Cardiac fibroblast (primary cell): Measurements from ENCODE around the gene CASP8AP2.
"Not testable (repeated sequence)": the region's sequence is repeated elsewhere in the genome, so short reads cannot be mapped to it uniquely, and the experiment has no call there.

Experiments used
- DNase-seq, 2 donors: peaks; one replicate each; pipeline versions ENCODE4 v3.0.0 to v3.0.0-alpha.2; 2010; ENCODE audit warnings: low read depth in 2 of 2
- H3K4me3 ChIP-seq, 2 donors: replicated peaks in 1 of 2; 1 replicate in 1 of 2; 2 replicates in 1 of 2; pipeline ENCODE4 v1.5.1; 2011; ENCODE audit warnings: low read depth in 2 of 2, low read length in 2 of 2, mild to moderate bottlenecking in 2 of 2, moderate library complexity in 1 of 2
- TF ChIP-seq, protein P1 (sequence below): IDR thresholded peaks from one replicate; pipeline ENCODE4 v1.5.1; 2011; ENCODE audit warnings: low read depth, mild to moderate bottlenecking, low read length, inconsistent platforms

Gene CASP8AP2

DNA sequence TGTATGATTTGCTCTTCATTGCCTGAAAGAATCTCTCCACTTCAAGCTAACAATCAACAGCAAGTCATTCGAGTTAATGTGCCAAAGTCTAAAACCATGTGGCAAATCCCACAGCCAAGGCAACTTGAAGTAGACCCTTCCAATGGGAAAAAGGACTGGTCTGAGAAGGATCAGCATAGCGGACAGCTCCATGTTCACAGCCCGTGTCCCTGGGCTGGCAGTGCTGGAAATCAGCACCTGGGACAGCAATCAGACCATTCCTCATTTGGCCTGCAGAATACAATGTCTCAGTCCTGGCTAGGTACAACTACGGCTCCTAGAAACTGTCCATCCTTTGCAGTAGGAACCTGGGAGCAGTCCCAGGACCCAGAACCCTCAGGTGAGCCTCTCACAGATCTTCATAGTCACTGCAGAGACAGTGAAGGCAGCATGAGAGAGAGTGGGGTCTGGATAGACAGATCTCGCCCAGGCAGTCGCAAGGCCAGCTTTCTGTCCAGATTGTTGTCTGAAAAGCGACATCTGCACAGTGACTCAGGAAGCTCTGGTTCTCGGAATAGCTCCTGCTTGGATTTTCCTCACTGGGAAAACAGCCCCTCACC, 65.7 kb downstream of the CASP8AP2 start:
- no peak overlapping the region for H3K4me3 ChIP-seq
- TF ChIP-seq, protein P1, sequence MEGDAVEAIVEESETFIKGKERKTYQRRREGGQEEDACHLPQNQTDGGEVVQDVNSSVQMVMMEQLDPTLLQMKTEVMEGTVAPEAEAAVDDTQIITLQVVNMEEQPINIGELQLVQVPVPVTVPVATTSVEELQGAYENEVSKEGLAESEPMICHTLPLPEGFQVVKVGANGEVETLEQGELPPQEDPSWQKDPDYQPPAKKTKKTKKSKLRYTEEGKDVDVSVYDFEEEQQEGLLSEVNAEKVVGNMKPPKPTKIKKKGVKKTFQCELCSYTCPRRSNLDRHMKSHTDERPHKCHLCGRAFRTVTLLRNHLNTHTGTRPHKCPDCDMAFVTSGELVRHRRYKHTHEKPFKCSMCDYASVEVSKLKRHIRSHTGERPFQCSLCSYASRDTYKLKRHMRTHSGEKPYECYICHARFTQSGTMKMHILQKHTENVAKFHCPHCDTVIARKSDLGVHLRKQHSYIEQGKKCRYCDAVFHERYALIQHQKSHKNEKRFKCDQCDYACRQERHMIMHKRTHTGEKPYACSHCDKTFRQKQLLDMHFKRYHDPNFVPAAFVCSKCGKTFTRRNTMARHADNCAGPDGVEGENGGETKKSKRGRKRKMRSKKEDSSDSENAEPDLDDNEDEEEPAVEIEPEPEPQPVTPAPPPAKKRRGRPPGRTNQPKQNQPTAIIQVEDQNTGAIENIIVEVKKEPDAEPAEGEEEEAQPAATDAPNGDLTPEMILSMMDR: no peak
- peak; percentile 58 to 63 for DNase-seq

DNA sequence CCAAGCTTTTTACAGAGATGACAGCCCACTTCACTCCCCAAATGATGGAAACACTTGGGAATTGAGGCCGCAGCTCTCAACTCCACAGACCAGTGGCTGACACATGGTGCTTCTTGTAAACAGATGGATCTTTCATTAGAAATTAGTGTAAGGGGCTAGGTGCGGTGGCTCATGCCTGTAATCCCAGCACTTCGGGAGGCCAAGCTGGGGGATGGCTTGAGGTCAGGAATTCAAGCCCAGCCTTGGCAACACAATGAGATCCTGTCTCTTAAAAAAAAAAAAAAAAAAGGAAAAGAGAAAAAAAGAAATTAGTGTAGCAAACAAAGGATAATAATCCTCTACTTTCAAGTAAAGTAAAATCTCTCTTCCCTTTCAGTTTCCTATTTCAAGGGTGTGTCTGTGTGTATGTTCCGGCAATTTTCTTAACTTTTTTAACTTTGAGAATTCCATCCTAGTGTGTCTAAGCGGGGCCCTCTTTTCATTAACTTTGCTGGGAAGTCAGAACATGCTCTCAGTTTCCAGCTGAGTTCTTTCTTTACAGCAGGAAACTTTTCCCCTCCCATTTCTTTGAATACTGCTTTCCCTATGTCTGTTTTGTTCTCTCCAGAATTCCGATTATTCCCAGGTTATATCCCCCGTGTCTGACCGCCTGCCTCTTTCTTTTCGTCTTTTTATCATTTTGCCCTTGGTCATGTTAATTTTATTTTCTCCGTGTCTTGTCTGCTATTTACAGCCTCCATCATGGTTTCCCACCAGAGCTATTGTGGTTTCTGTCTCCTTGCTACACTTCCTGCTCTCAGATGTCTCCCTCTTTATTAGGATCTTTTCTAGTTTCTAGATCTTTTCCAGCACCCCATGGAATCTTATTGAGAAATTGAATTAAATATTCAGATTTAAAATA, 80.6 kb downstream of the CASP8AP2 start:
- not testable (repeated sequence) for DNase-seq, H3K4me3 ChIP-seq

DNA sequence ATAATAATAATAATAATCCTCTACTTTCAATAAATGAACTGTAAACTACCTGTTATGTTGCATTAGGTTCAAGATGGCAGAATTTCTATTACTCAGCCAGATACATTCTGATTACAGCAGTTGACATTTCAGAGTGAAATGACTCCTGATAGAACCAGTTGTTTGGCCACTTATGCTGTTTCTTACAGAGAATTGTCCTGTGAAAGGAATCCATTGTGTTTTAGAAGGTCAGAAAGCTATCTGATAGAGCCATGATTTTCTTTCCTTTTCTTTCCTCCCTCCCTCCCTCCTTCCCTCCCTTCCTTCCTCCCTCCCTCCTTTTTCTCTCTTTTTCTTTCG, 81.2 kb downstream of the CASP8AP2 start:
- H3K4me3 ChIP-seq: no peak overlapping the region
- no peak for DNase-seq
- TF ChIP-seq, protein P1: no peak

DNA sequence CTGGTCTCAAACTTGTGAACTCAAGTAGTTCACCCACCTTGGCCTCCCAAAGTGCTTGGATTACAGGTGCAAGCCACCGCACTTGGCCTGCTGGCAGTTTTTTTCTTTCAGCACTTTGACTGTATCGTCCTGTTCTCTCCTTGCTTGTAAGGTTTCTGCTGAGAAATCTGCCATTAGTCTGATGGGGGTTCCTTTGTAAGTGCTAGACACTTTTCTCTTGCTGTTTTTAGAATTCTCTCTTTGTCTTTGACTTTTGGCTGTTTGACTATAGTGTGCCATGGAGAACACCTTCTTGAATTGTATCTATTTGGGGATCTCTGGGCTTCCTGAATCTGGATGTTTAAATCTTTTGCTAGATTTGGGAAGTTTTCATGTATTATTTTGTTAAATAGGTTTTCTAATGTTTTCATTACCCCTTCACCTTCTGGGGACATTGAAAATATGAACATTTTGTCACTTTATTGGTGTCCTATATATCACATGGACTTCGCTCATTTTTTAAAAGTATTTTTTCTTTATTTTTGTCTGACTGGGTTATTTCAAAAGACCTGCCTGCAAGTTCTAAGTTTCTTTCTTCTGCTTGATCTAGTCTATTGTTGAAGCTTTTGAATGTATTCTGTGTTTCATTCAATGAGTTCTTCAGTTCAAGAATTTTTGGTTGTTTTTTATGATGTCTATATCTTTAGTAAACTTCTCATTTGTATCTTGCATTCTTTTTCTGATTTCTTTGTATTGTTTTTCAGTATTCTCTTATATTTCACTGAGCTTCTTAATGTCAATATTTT, 86.6 kb downstream of the CASP8AP2 start:
- TF ChIP-seq, protein P1: no peak
- no peak for DNase-seq
- no peak overlapping the region for H3K4me3 ChIP-seq

DNA sequence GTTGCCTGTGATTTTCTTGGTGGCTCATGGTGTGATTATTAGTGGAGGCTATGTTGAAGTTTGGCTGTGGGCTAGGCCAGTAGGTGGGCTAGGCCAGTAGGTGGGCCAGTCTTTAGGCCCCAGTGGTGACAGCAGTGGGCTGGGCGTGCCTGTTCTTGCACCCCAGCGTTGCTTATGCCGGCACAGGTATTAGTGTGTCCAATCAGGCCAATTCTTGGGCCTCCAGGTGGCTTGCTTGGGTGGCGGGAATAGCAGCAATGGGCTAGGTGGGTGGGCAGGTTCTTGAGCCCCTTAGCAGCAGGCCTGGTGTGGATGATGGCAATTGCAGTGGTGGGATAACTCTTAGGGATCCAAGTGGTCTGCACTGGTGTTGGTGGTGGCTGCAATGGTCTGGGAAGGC, 87.5 kb downstream of the CASP8AP2 start:
- TF ChIP-seq, protein P1: no peak
- DNase-seq: no peak

DNA sequence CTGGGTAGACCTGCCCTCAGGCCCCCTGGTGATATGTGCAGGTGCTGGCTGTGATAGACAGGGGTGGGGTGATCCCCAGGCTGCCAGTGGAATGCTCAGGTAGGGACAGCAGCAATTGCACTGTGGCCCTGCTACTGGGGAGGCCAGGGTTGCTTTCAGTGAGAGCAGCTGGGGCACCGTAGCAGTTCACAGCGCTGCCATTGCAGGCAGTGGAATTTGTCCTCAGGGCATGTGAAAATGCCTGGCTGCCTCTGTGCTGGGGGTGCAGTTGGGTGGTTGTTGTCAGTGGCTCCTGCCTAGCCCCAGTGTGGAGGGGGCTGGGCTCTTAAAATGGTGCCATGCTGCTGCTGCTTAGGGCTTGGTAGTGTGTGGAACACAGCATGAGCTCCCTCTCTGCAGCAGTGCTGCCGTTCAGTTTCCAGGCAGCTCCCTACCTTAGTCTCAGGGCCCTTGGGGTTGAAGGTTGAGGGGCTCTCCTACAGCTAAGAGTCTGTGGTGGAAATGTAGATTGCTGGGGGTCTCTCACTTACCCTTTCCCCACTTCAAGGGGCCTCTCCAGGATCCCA, 88.2 kb downstream of the CASP8AP2 start:
- DNase-seq: no peak
- no peak overlapping the region for H3K4me3 ChIP-seq
- TF ChIP-seq, protein P1: no peak

More for the DNA sequence above, 87.5 kb downstream of the CASP8AP2 start:
- H3K4me3 ChIP-seq: no peak overlapping the region
